Thyroid gland (tissue), 4 donors: Measurements from ENCODE around the gene TXN2.

Experiments used
- POLR2A ChIP-seq, 2 donors: fragments of 450-650 bp; IDR thresholded peaks; one replicate each; pipeline ENCODE4 v1.6.1; 2017; ENCODE audit warnings: antibody characterized with exemption in 2 of 2, mild to moderate bottlenecking in 2 of 2, moderate library complexity in 1 of 2
- TF ChIP-seq, protein P1 (sequence below), 6 experiments: fragments of 200-600 bp in 3 of 6; fragments of 450-650 bp in 3 of 6; sonication (generic) in 3 of 6; IDR thresholded peaks; one replicate each; pipeline ENCODE4 v1.5.1; 2016 to 2019; ENCODE audit warnings: antibody characterized with exemption in 6 of 6, mild to moderate bottlenecking in 2 of 6, inconsistent platforms in 1 of 6, moderate library complexity in 1 of 6

GRCh38 chr22:36449596-36450175 is 31.8 kb downstream of the TXN2 start:
- TF ChIP-seq, protein P1, sequence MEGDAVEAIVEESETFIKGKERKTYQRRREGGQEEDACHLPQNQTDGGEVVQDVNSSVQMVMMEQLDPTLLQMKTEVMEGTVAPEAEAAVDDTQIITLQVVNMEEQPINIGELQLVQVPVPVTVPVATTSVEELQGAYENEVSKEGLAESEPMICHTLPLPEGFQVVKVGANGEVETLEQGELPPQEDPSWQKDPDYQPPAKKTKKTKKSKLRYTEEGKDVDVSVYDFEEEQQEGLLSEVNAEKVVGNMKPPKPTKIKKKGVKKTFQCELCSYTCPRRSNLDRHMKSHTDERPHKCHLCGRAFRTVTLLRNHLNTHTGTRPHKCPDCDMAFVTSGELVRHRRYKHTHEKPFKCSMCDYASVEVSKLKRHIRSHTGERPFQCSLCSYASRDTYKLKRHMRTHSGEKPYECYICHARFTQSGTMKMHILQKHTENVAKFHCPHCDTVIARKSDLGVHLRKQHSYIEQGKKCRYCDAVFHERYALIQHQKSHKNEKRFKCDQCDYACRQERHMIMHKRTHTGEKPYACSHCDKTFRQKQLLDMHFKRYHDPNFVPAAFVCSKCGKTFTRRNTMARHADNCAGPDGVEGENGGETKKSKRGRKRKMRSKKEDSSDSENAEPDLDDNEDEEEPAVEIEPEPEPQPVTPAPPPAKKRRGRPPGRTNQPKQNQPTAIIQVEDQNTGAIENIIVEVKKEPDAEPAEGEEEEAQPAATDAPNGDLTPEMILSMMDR (IDR thresholded peaks at IDR 0.05) = no peak
- TF ChIP-seq POLR2A (IDR thresholded peaks at IDR 0.05) = no peak
